HEK293T (cell line): Measurements from ENCODE around the gene SNX9.

Experiments used
- BHLHE40 ChIP-seq: fragments of 450-650 bp; IDR thresholded peaks from 2 replicates; pipeline ENCODE4 v1.6.1; 2016; ENCODE audit warnings: mild to moderate bottlenecking, moderate library complexity, borderline replicate concordance
- FOXK2 ChIP-seq: fragments of 450-650 bp; IDR thresholded peaks from 2 replicates; pipeline ENCODE4 v1.6.1; 2016; ENCODE audit warnings: mild to moderate bottlenecking
- FOXM1 ChIP-seq: fragments of 450-650 bp; IDR thresholded peaks from 2 replicates; pipeline ENCODE4 v1.6.1; 2017; ENCODE audit warnings: mild to moderate bottlenecking, borderline replicate concordance
- HDGF ChIP-seq: fragments of 450-650 bp; IDR thresholded peaks from 2 replicates; pipeline ENCODE4 v1.6.1; 2017; ENCODE audit warnings: antibody characterized with exemption, borderline replicate concordance
- TARDBP ChIP-seq: fragments of 450-650 bp; IDR thresholded peaks from 2 replicates; pipeline ENCODE4 v1.6.1; 2016
- ZNF384 ChIP-seq: fragments of 450-650 bp; IDR thresholded peaks from 2 replicates; pipeline ENCODE4 v1.6.1; 2016

DNA sequence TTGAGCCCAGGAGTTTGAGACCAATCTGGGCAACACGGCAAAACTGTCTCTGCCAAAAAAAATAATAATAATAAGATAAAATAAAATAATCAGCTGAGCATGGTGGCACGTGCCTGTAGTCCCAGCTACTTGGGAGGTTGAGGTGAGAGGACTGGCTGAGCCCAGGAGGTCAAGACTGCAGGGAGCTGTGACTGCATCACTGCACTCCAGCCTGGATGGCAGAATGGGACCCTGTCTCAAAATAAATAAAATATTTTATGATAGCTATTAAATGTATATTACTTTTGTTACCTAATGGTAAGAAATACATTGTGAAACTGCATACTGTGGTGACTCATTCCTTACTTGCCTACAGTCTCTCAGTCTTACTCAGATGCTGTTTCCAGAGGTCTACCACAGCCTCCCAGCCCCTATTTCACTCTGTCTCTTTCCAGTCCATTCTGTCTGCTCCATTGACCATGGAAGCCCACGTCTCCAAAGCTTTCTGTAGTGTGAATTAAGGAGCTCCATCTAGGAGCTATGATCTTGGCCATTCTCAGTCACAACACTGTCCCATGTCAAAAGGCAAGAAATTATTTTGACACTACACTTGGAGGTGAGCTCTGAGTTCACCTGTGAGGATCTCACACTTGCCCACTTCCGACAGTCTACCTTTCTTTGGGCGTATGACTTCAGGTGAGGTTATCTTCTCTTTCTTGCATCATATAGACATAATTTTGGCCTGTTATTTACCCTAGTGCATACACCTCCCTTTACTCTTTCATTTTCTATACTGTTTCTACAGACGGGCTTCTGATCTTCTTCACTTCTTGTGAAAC is 22.4 kb upstream of the SNX9 start:
- TF ChIP-seq FOXK2 (no peak), BHLHE40 (no peak), TARDBP (no peak), HDGF (no peak), ZNF384 (no peak), FOXM1 (no peak)
